ENCODE measurements around the gene OCIAD2.
A peak's percentile ranks its signal among the peaks of the same experiment; 100 is the strongest.

OCIAD2 gene

DNA sequence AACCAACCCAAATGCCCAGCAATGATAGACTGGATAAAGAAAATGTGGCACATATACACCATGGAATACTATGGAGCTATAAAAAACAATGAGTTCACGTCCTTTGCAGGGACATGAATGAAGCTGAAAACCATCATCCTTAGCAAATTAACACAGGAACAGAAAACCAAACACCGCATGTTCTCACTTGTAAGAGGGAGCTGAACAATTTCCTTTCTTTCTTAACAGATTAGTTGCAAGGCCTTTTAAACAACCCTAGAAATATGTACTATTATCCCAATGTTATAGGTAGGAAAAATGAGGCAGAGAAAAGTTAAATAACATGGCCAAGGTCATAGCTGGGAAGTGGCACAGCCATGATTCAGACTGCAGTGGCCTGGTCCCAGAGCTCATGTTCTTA is 5.8 kb upstream of the OCIAD2 start:
- Histone ChIP-seq H3K4me1 (no peaks in the 10 kb centered on the region), H3K36me3 (no peaks in the 10 kb centered on the region), H3K9me3 (no peaks in the 10 kb centered on the region), H3K4me3 (ENCODE audit: low read depth, low read length) (no peak overlapping the region), H3K27me3 (no peaks in the 10 kb centered on the region)
- TF ChIP-seq, protein P1, sequence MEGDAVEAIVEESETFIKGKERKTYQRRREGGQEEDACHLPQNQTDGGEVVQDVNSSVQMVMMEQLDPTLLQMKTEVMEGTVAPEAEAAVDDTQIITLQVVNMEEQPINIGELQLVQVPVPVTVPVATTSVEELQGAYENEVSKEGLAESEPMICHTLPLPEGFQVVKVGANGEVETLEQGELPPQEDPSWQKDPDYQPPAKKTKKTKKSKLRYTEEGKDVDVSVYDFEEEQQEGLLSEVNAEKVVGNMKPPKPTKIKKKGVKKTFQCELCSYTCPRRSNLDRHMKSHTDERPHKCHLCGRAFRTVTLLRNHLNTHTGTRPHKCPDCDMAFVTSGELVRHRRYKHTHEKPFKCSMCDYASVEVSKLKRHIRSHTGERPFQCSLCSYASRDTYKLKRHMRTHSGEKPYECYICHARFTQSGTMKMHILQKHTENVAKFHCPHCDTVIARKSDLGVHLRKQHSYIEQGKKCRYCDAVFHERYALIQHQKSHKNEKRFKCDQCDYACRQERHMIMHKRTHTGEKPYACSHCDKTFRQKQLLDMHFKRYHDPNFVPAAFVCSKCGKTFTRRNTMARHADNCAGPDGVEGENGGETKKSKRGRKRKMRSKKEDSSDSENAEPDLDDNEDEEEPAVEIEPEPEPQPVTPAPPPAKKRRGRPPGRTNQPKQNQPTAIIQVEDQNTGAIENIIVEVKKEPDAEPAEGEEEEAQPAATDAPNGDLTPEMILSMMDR (IDR thresholded peaks at IDR 0.05; ENCODE audit: low read depth, low read length) = no peak
- no peak for DNase-seq

DNA sequence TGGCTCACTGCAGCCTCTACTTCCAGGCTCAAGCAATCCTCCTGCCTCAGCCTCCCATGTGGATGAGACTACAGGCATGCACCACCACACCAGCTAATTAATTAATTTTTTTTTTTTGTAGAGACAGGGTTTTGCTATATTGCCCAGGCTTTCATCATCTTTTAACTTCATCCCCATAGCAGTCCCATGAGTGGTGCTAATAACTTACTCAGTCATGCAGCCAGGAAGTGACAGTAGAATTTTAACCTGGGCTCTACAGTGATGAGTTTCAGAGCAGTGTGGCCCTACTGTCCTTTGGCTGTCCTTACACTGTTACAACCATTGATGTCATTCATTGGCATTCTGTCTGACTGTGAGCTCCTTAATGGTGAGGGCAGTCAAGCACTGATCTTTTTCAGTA is 3.9 kb upstream of the OCIAD2 start:
- no peaks in the 10 kb centered on the region for H3K9me3 ChIP-seq
- no peak for DNase-seq
- H3K27me3 ChIP-seq = no peaks in the 10 kb centered on the region
- no peaks in the 10 kb centered on the region for H3K4me1 ChIP-seq
- H3K36me3 ChIP-seq = no peaks in the 10 kb centered on the region
- H3K4me3 ChIP-seq (ENCODE audit: low read depth, low read length) = no peak overlapping the region
- TF ChIP-seq, protein P1 (IDR thresholded peaks at IDR 0.05; ENCODE audit: low read depth, low read length) = no peak

DNA sequence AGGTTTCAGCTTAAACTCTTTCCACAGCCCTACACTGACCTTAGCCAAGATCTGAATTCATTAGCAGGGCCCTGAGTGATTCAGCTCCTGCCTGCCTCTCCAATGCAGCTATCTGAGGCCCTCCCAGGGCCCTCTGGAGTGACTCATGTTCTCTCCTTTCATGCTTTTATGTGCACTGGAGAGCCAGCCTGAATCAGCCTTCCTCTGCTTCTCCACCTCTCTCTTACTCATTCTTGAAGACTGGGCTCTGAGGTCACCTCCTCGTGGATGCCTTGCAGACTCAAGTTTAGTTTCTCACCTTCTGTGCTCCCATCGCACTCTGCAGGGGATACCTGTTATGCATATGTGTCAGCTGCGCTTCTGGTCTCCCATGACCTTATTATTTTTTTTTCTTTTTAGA is 3.1 kb upstream of the OCIAD2 start:
- Histone ChIP-seq H3K4me3 (ENCODE audit: low read depth, low read length) (no peak overlapping the region), H3K9me3 (no peaks in the 10 kb centered on the region), H3K4me1 (no peaks in the 10 kb centered on the region), H3K27me3 (no peaks in the 10 kb centered on the region), H3K36me3 (no peaks in the 10 kb centered on the region)
- DNase-seq = peak; percentile 15
- TF ChIP-seq, protein P1 (IDR thresholded peaks at IDR 0.05; ENCODE audit: low read depth, low read length) = no peak

DNA sequence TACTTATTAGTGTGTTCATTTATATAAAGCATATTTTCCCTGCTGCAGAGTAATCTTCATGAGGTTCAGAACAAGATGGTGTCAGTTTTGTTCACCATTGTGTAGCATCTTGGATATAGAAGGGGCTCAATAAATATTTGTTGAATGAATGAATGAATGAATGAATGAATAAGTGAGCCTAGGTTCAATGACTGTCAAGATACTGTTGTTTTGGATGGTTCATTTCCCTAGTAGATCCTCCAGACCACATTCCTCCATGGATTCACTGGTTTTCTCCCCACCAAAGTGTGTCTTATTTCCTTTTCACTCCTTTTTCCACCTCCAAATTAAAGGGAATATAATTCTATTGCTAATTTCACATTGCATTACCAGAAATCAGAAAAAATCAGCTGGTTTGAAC is 2.1 kb upstream of the OCIAD2 start:
- no peaks in the 10 kb centered on the region for H3K27me3 ChIP-seq
- no peak overlapping the region for H3K4me3 ChIP-seq (ENCODE audit: low read depth, low read length)
- no peaks in the 10 kb centered on the region for H3K36me3 ChIP-seq
- TF ChIP-seq, protein P1 (IDR thresholded peaks at IDR 0.05; ENCODE audit: low read depth, low read length) = no peak
- no peaks in the 10 kb centered on the region for H3K4me1 ChIP-seq
- H3K9me3 ChIP-seq = no peaks in the 10 kb centered on the region
- no peak for DNase-seq

DNA sequence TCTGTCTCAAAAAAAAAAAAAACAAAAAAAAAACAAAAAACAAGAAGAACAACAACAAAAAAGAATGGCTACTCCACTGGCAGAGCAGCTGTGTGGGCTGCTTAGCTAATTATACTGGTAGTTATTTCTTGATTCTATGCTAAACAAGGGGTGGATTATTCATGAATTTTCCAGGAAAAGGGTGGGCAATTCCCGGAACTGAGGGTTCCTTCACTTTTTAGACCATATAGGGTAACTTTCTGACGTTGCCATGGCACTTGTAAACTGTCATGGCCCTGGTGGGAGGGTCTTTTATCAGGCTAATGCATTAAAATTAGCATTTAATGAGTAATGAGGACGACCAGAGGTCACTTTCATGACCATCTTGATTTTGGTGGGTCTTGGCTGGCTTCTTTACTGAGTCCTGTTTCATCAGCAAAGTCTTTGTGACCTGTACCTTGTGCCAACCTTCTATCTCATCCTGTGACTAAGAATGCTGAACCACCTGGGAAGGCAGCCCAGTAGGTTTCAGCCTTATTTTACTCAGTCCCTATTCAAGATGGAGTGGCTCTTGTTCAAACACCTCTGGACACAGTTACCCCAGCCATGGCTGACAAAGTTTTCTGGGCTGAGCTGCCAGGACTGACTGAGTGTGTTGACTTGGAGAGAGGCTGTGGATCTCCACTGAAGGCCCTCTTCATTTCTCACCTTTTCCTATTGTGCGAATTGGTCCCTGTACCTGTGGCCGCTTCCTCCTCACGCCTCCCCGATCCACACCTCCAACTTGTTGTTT is 1.3 kb upstream of the OCIAD2 start:
- TF ChIP-seq, protein P1 (IDR thresholded peaks at IDR 0.05; ENCODE audit: low read depth, low read length) = no peak
- H3K4me1 ChIP-seq = no peaks in the 10 kb centered on the region
- no peaks in the 10 kb centered on the region for H3K27me3 ChIP-seq
- no peak for DNase-seq
- H3K36me3 ChIP-seq = no peaks in the 10 kb centered on the region
- no peak overlapping the region for H3K4me3 ChIP-seq (ENCODE audit: low read depth, low read length)
- no peaks in the 10 kb centered on the region for H3K9me3 ChIP-seq

DNA sequence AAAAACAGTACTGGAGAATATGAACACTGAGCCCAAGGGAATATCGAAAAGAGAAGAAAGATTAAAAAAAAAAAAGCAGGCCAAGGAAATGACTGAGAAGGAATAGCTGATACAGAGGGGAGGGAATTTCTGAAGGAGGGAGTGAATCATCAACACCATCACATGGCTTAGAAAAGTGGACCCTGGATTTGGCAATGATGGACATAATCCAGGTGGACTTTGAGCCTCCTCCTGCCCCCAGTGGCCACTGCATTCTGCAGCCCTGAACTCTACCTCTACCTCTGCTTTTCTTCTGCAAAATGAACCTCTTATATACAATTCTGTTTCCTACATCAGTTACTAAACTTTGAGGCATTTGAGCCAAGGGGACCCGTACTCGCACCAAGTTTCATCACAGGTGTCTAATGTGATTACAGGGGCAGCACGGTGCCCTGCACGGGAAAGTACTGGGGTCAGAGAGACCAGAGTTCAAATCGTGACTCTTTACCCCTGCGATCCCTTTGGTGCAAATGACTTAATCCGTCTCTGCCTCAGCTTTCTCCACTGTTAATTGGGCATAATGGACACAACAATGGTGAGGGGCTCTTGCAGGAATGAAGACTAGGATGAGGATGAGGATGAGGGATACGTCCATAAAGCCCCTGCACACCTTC is 1.1 kb downstream of the OCIAD2 start:
- H3K4me1 ChIP-seq = no peaks in the 10 kb centered on the region
- no peaks in the 10 kb centered on the region for H3K9me3 ChIP-seq
- peak overlapping the region; percentile 70 for H3K4me3 ChIP-seq (ENCODE audit: low read depth, low read length)
- no peaks in the 10 kb centered on the region for H3K27me3 ChIP-seq
- H3K36me3 ChIP-seq = peaks cover 4% of the 10 kb centered on the region; the same call in 1 of the 2 replicates
- no peak for DNase-seq
- TF ChIP-seq, protein P1 (IDR thresholded peaks at IDR 0.05; ENCODE audit: low read depth, low read length) = peak; percentile 17; the same call in 1 of the 2 replicates

Data from BE2C (cell line).